GM23338 (cell line): ENCODE data around the gene GRHL3. TPM values are rescaled to one million over a fixed set of nuclear protein-coding genes. Genes with fewer than 3 reads are reported as not detected.

Experiments
- ATAC-seq: fragments of 200-7000 bp; cut with Tn5 transposase; 3 replicates; pipeline ENCODE4 v1.9.1; 2020
- DNase-seq: peaks from one replicate; pipeline ENCODE4 v3.0.0-alpha.2; 2015; ENCODE audit warnings: low spot score
- H2AFZ ChIP-seq: fragments of 200-600 bp; sonication (generic); 2 replicates; pipeline ENCODE4 v1.8.0; 2016; ENCODE audit warnings: antibody characterized with exemption, mild to moderate bottlenecking, moderate library complexity
- H3F3A ChIP-seq: fragments of 200-600 bp; sonication (generic); replicated peaks from 2 replicates; pipeline ENCODE4 v1.8.0; 2017; ENCODE audit warnings: antibody characterized with exemption, mixed run types, low read depth
- H3K27ac ChIP-seq: fragments of 200-600 bp; sonication (generic); 2 replicates; pipeline ENCODE4 v1.6.1; 2016; ENCODE audit warnings: low read depth
- H3K27me3 ChIP-seq: fragments of 200-600 bp; sonication (generic); 2 replicates; pipeline ENCODE4 v1.8.0; 2016; ENCODE audit warnings: mild to moderate bottlenecking, mixed run types, moderate library complexity; ENCODE audit not compliant: insufficient read depth
- H3K36me3 ChIP-seq: fragments of 200-600 bp; sonication (generic); 2 replicates; pipeline ENCODE4 v1.8.0; 2016; ENCODE audit warnings: mild to moderate bottlenecking; ENCODE audit not compliant: insufficient read depth
- H3K4me1 ChIP-seq: fragments of 200-600 bp; sonication (generic); 2 replicates; pipeline ENCODE4 v1.8.0; 2016; ENCODE audit warnings: mild to moderate bottlenecking, moderate library complexity; ENCODE audit not compliant: insufficient read depth
- H3K4me2 ChIP-seq: fragments of 200-600 bp; sonication (generic); 2 replicates; pipeline ENCODE4 v1.7.1; 2017; ENCODE audit warnings: mixed run types
- H3K4me3 ChIP-seq: fragments of 200-600 bp; sonication (generic); 2 replicates; pipeline ENCODE4 v1.6.1; 2016; ENCODE audit warnings: mixed run types
- H3K79me2 ChIP-seq: fragments of 200-600 bp; sonication (generic); replicated peaks from 2 replicates; pipeline ENCODE4 v1.8.0; 2017; ENCODE audit warnings: mild to moderate bottlenecking; ENCODE audit not compliant: insufficient read depth
- H3K9me2 ChIP-seq: fragments of 200-600 bp; sonication (generic); 2 replicates; pipeline ENCODE4 v1.8.0; 2017; ENCODE audit not compliant: insufficient read depth
- H4K20me1 ChIP-seq: fragments of 200-600 bp; sonication (generic); replicated peaks from 2 replicates; pipeline ENCODE4 v1.8.0; 2017; ENCODE audit warnings: mild to moderate bottlenecking; ENCODE audit not compliant: insufficient read depth
- H3K27ac Mint-ChIP-seq: 2 replicates; pipeline ENCODE4 v1.8.0; 2020; ENCODE audit warnings: inconsistent platforms, mild to moderate bottlenecking, moderate library complexity, mixed read lengths
- H3K27me3 Mint-ChIP-seq: 3 replicates; pipeline ENCODE4 v1.8.0; 2022; ENCODE audit warnings: low read depth, mild to moderate bottlenecking, moderate library complexity, mixed read lengths, inconsistent platforms; ENCODE audit not compliant: insufficient read depth, poor library complexity
- H3K36me3 Mint-ChIP-seq: 3 replicates; pipeline ENCODE4 v1.8.0; 2021; ENCODE audit warnings: low read depth, mild to moderate bottlenecking, inconsistent platforms, moderate library complexity, mixed read lengths
- H3K4me1 Mint-ChIP-seq: 3 replicates; pipeline ENCODE4 v1.8.0; 2020; ENCODE audit warnings: mild to moderate bottlenecking, inconsistent platforms, mixed read lengths
- H3K4me3 Mint-ChIP-seq: 3 replicates; pipeline ENCODE4 v1.8.0; 2021; ENCODE audit warnings: moderate library complexity, mild to moderate bottlenecking, inconsistent platforms, mixed read lengths
- H3K9me3 Mint-ChIP-seq: 3 replicates; pipeline ENCODE4 v1.8.0; 2020; ENCODE audit warnings: moderate library complexity, mild to moderate bottlenecking, inconsistent platforms, mixed read lengths
- CREB1 ChIP-seq: fragments of 250-450 bp; sonication (Bioruptor Pico); IDR thresholded peaks from 2 replicates; pipeline ENCODE4 v1.5.0; 2020; ENCODE audit warnings: low read depth, mild to moderate bottlenecking, moderate library complexity
- CTCF ChIP-seq, 2 experiments: fragments of 200-600 bp in 1 of 2; sonication (generic) in 1 of 2; conservative IDR thresholded peaks; 2 replicates each; pipeline versions ENCODE4 v1.5.1 to v1.6.1; 2016 to 2017; ENCODE audit warnings: antibody characterized with exemption in 2 of 2, low read depth in 2 of 2, mild to moderate bottlenecking in 2 of 2, moderate library complexity in 1 of 2
- ETS1 ChIP-seq: IDR thresholded peaks from 2 replicates; pipeline ENCODE4 v1.6.1; 2016; ENCODE audit warnings: antibody characterized with exemption
- EZH2 ChIP-seq: fragments of 200-600 bp; sonication (generic); IDR thresholded peaks from one replicate; pipeline ENCODE4 v1.8.0; 2017; ENCODE audit warnings: antibody characterized with exemption, mild to moderate bottlenecking, low read depth; ENCODE audit not compliant: unreplicated experiment
- EZH2phosphoT487 ChIP-seq: fragments of 200-600 bp; sonication (generic); IDR thresholded peaks from one replicate; pipeline ENCODE4 v1.8.1; 2018; ENCODE audit warnings: antibody characterized with exemption; ENCODE audit not compliant: unreplicated experiment
- JUNB ChIP-seq: IDR thresholded peaks from one replicate; pipeline ENCODE4 v1.6.1; 2016; ENCODE audit warnings: antibody characterized with exemption; ENCODE audit not compliant: unreplicated experiment
- NANOG ChIP-seq: IDR thresholded peaks from 2 replicates; pipeline ENCODE4 v1.6.1; 2016; ENCODE audit warnings: antibody characterized with exemption, borderline replicate concordance
- POLR2AphosphoS5 ChIP-seq: IDR thresholded peaks from 2 replicates; pipeline ENCODE4 v1.6.1; 2016; ENCODE audit warnings: antibody characterized with exemption, low read depth
- REST ChIP-seq: IDR thresholded peaks from one replicate; pipeline ENCODE4 v1.6.1; 2018; ENCODE audit warnings: antibody characterized with exemption; ENCODE audit not compliant: unreplicated experiment
- ZNF114 ChIP-seq: fragments of 250-450 bp; sonication (Bioruptor Pico); IDR thresholded peaks from 2 replicates; pipeline ENCODE4 v1.5.0; 2020; ENCODE audit warnings: mild to moderate bottlenecking, moderate library complexity
- ZNF331 ChIP-seq: fragments of 250-450 bp; sonication (Bioruptor Pico); IDR thresholded peaks from 2 replicates; pipeline ENCODE4 v1.5.0; 2020; ENCODE audit warnings: low read depth, mild to moderate bottlenecking, moderate library complexity
- ZNF462 ChIP-seq: fragments of 250-450 bp; sonication (Bioruptor Pico); IDR thresholded peaks from 2 replicates; pipeline ENCODE4 v1.5.0; 2020; ENCODE audit warnings: mild to moderate bottlenecking, moderate library complexity
- polyA plus RNA-seq: library from polyadenylated mRNA; unstranded; fragments of >200 nt; fragmentation: Nextera tagmentation; extraction: Ambion mirVana; gene quantifications from 2 replicates; pipeline ENCODE4 v1.2.1, GENCODE V29; 2016
- total RNA-seq: library from RNA; depleted of rRNA; stranded (reverse); fragments of >200 nt; shearing (Covaris generic); gene quantifications from 2 replicates; pipeline ENCODE4 v1.2.3, GENCODE V29; 2014

The GRHL3 gene
- total and polyA plus RNA-seq, 2 experiments from 2014 or later = 0.78 to 1.1 TPM

- TF ChIP-seq CTCF (conservative IDR thresholded peaks at IDR 0.05; ENCODE audit: low read depth in 2 of 2) (no peak), NANOG (no peak), ZNF331 (CRISPR knock-in tag) (no peak), CREB1 (CRISPR knock-in tag) (no peak), REST (no peak), ETS1 (no peak), ZNF114 (CRISPR knock-in tag) (no peak), EZH2 (no peak), EZH2phosphoT487 (no peak), JUNB (no peak), POLR2AphosphoS5 (no peak)
Measured at GRCh38 chr1:24301785-24302175, 17.4 kb upstream of the GRHL3 start (continued).

GRCh38 chr1:24302209-24302611 is 16.9 kb upstream of the GRHL3 start:
- DNase-seq (no peak), ATAC-seq (no peak)
- Histone ChIP-seq H3F3A (no peaks in the 10 kb centered on the region), H3K4me1 (peaks cover 9% of the 10 kb centered on the region), H3K4me2 (no peak overlapping the region), H3K27ac (no peak overlapping the region), H3K9me2 (0 out of 2 replicates have a peak, but pooled peaks cover 1% of the 10 kb centered on the region), H3K4me3 (no peak overlapping the region), H4K20me1 (no peaks in the 10 kb centered on the region), H3K36me3 (no peaks in the 10 kb centered on the region), H3K79me2 (no peaks in the 10 kb centered on the region), H3K27me3 (no peaks in the 10 kb centered on the region), H2AFZ (no peak overlapping the region)
- Mint-ChIP-seq H3K27me3 (peaks cover 8% of the 10 kb centered on the region), H3K4me3 (no peak overlapping the region), H3K36me3 (no peaks in the 10 kb centered on the region), H3K27ac (no peak overlapping the region), H3K4me1 (peaks cover 20% of the 10 kb centered on the region), H3K9me3 (no peaks in the 10 kb centered on the region)
- no peak for TF ChIP-seq ZNF114 (CRISPR knock-in tag)
- TF ChIP-seq CREB1 (CRISPR knock-in tag) = no peak
- no peak for TF ChIP-seq NANOG
- TF ChIP-seq EZH2 = no peak
- TF ChIP-seq ZNF462 (CRISPR knock-in tag) = no peak
